A549 (cell line): ENCODE measurements around the gene AP4S1.
"Not testable (repeated sequence)": the region's sequence is repeated elsewhere in the genome, so short reads cannot be mapped to it uniquely, and the experiment has no call there.

Experiments
- CEBPB ChIP-seq, 2 experiments: fragments of >200 bp in 1 of 2; sonication (Bioruptor Twin) in 1 of 2; formaldehyde crosslinking in 1 of 2; IDR thresholded peaks; 2 replicates each; pipeline ENCODE4 v1.6.1; 2012 to 2016
- CTCF ChIP-seq: fragments of >200 bp; sonication (Bioruptor Twin); formaldehyde crosslinking; IDR thresholded peaks from 3 replicates; pipeline ENCODE4 v1.5.1; 2016
- EP300 ChIP-seq, 2 experiments: fragments of >200 bp; sonication (Bioruptor Twin); formaldehyde crosslinking; IDR thresholded peaks; 2 replicates in 1 of 2; 3 replicates in 1 of 2; pipeline ENCODE4 v1.6.1; 2016 to 2017
- MYC ChIP-seq: IDR thresholded peaks from 2 replicates; pipeline ENCODE4 v1.6.1; 2012; ENCODE audit warnings: mild to moderate bottlenecking, inconsistent platforms, low read length, improper control_type of control experiment, borderline replicate concordance
- NFE2L2 ChIP-seq: fragments of 150-350 bp; conservative IDR thresholded peaks from 2 replicates; pipeline ENCODE4 v1.6.1; 2014; ENCODE audit warnings: low read length
- POLR2A ChIP-seq: IDR thresholded peaks from 2 replicates; pipeline ENCODE4 v1.6.1; 2012; ENCODE audit warnings: mild to moderate bottlenecking, low read length
- RAD21 ChIP-seq, 2 experiments: fragments of >200 bp in 1 of 2; sonication (Bioruptor Twin) in 1 of 2; formaldehyde crosslinking in 1 of 2; IDR thresholded peaks in 1 of 2; conservative IDR thresholded peaks in 1 of 2; 2 replicates in 1 of 2; 3 replicates in 1 of 2; pipeline ENCODE4 v1.6.1; 2012 to 2018; ENCODE audit warnings: inconsistent platforms in 1 of 2
- RCOR1 ChIP-seq: fragments of 150-350 bp; IDR thresholded peaks from 2 replicates; pipeline ENCODE4 v1.6.1; 2014; ENCODE audit warnings: antibody characterized with exemption, low read length, low read depth
- SMC3 ChIP-seq: fragments of >200 bp; sonication (Bioruptor Twin); formaldehyde crosslinking; IDR thresholded peaks from 3 replicates; pipeline ENCODE4 v1.6.1; 2018; ENCODE audit warnings: inconsistent platforms

- TF ChIP-seq RCOR1; NFE2L2; CEBPB (IDR thresholded peaks at IDR 0.05); EP300 (IDR thresholded peaks at IDR 0.05); CTCF; RAD21 (conservative IDR thresholded peaks at IDR 0.05 in 1 of 2, IDR thresholded peaks at IDR 0.05 in 1 of 2); SMC3; POLR2A; MYC: not testable (repeated sequence)
These were observed 70.4 kb downstream of the AP4S1 start for GRCh38 chr14:31095817-31096216.
